ENCODE data around the gene TEC.

DNA sequence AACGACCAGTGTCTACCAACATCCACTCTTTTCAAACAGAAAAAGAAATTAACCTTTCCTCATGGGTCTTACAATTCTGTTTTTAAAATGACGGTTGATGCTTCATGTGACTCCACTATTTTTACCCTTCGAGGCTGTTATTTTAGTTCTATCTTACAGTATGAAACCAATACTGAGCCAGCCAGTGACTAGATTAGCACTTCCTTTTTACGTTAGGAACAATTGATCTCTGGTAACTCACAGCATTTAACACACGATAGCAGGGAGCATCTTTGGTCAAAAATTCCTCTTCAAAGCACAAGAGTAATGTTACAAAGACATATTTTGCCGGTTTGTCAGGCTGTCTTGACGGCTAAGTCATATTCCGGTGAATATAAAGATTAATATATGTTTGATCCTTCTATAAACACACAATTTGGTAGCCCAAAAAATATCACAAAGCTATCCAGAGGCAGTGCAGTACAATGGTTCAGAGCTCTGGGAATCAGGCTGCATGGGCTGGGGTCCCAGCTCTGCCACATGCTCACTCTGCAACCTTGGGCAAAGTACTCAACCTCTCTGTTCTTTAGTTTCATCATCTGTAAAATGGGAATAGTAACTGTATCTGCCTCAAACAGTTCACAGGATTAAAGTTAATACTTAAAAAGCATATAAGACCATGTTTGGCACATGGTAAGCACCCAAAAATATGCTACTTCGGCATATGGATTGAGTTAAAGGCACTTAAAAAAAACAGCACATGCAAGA is 72.7 kb downstream of the TEC start:
- TF ChIP-seq EZH2 (optimal IDR thresholded peaks at IDR 0.05; ENCODE audit: low read depth, low read length) (no peak), EZH2phosphoT487 (IDR thresholded peaks at IDR 0.05; ENCODE audit: low read length) (no peak)
- TF ChIP-seq, protein P1, sequence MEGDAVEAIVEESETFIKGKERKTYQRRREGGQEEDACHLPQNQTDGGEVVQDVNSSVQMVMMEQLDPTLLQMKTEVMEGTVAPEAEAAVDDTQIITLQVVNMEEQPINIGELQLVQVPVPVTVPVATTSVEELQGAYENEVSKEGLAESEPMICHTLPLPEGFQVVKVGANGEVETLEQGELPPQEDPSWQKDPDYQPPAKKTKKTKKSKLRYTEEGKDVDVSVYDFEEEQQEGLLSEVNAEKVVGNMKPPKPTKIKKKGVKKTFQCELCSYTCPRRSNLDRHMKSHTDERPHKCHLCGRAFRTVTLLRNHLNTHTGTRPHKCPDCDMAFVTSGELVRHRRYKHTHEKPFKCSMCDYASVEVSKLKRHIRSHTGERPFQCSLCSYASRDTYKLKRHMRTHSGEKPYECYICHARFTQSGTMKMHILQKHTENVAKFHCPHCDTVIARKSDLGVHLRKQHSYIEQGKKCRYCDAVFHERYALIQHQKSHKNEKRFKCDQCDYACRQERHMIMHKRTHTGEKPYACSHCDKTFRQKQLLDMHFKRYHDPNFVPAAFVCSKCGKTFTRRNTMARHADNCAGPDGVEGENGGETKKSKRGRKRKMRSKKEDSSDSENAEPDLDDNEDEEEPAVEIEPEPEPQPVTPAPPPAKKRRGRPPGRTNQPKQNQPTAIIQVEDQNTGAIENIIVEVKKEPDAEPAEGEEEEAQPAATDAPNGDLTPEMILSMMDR (IDR thresholded peaks at IDR 0.05; ENCODE audit: low read length) = no peak

Measured in MM.1S (cell line).